Right cardiac atrium (tissue), 5 donors: ENCODE measurements around the gene DCST1. TPM values are rescaled to one million over a fixed set of nuclear protein-coding genes. Genes with fewer than 3 reads are reported as not detected.
A peak's percentile ranks its signal among the peaks of the same experiment; 100 is the strongest.

ENCODE experiments used
- ATAC-seq, 2 donors: fragments of 200-7000 bp; cut with Tn5 transposase; one replicate each; pipeline versions ENCODE4 v1.8.0 to v1.9.1; 2020; ENCODE audit warnings: moderate library complexity in 2 of 2, mild to moderate bottlenecking in 1 of 2
- DNase-seq, 3 donors: peaks; one replicate each; pipeline ENCODE4 v3.0.0-alpha.2; 2020
- H3K27ac ChIP-seq: one replicate; pipeline ENCODE4 v1.5.1; 2013; ENCODE audit warnings: mild to moderate bottlenecking, low read length, control low read depth, moderate library complexity
- H3K27me3 ChIP-seq: one replicate; pipeline ENCODE4 v1.6.1; 2013; ENCODE audit not compliant: control insufficient read depth, insufficient read depth
- H3K4me1 ChIP-seq: one replicate; pipeline ENCODE4 v1.6.1; 2013; ENCODE audit warnings: low read length; ENCODE audit not compliant: control insufficient read depth, insufficient read depth
- H3K4me3 ChIP-seq: one replicate; pipeline ENCODE4 v1.5.1; 2013; ENCODE audit warnings: low read length, control low read depth
- H3K9me3 ChIP-seq: one replicate; pipeline ENCODE4 v1.6.1; 2013; ENCODE audit warnings: low read length; ENCODE audit not compliant: control insufficient read depth
- WGBS: extraction: QIAGEN DNeasy Blood & Tissue Kit; methylation state at CpG from one replicate; pipeline ENCODE4 v1.1.7; 2013; 5-methylcytosine and 5-hydroxymethylcytosine counted together
- intact Hi-C, 4 donors: fragments of 100-400 bp; cut with DNase I; formaldehyde crosslinking; loops; one replicate each; pipeline versions ENCODE4 v1.11.0 to v1.14.0; 2022 to 2023
- polyA plus RNA-seq: library from polyadenylated mRNA; stranded (reverse); fragments of 200-250 nt; gene quantifications from one replicate; pipeline ENCODE4 v1.2.3, GENCODE V29; 2013
- total RNA-seq, 4 donors: library from RNA; stranded (reverse); fragmentation: NEBNext Ultra II Directional; extraction: Animal tissue kit (Norgen Biotek cat#: 25700); gene quantifications; one replicate each; pipeline ENCODE4 v1.2.1, GENCODE V29; 2021
- donor health status: healthy with polysubstance abuse.
- donor health status: DM: no; HTN: yes; CAD: no.
- donor health status: DM: no; HTN: no; CAD: no.
- donor health status: DM: no; HTN: yes; CAD: no; lungs with severe emphysema.
- donor health status: DM: yes; HTN: yes; CAD: no.

The DCST1 gene
- total and polyA plus RNA-seq, 5 donors, result not detected

DNA sequence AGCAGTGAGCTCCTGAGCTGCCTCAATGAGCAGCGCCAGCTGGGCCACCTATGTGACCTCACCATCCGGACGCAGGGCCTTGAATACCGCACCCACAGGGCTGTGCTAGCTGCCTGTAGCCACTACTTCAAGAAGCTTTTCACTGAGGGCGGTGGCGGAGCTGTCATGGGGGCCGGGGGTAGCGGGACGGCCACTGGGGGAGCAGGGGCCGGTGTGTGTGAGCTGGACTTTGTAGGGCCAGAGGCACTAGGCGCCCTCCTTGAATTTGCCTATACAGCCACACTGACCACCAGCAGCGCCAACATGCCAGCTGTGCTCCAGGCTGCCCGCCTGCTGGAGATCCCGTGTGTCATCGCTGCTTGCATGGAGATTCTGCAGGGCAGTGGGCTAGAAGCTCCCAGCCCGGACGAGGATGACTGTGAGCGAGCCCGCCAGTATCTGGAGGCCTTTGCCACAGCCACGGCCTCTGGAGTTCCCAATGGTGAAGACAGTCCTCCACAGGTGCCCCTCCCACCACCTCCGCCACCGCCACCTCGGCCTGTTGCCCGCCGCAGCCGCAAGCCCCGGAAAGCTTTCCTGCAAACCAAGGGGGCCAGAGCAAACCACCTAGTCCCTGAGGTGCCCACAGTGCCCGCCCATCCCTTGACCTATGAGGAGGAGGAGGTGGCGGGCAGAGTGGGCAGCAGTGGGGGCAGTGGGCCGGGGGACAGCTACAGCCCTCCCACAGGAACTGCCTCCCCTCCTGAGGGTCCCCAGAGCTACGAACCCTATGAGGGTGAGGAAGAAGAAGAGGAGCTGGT lies 18.7 kb upstream of the DCST1 start:
- WGBS, result 89% methylated on average over 31 of the region's 31 CpGs
- no peaks in the 10 kb centered on the region for H3K9me3 ChIP-seq
- ATAC-seq (no peak), DNase-seq (no peak)
- H3K27ac ChIP-seq, result no peak overlapping the region
- H3K27me3 ChIP-seq, result no peaks in the 10 kb centered on the region
- H3K4me3 ChIP-seq, result no peak overlapping the region
- intact Hi-C loops, result loop anchor here in 2 of 4 donors (5.0 to 10.0 kb wide), 2 partner anchors 50 to 53 kb away; partner anchors contain the start of gene PYGO2 (in 2 of the 2)
- peaks cover 12% of the 10 kb centered on the region for H3K4me1 ChIP-seq

GRCh38 chr1:155015527-155016230 lies 17.9 kb upstream of the DCST1 start:
- ATAC-seq (no peak), DNase-seq (peak in 1 of 3 donors; percentile 64)
- Histone ChIP-seq H3K9me3 (no peaks in the 10 kb centered on the region), H3K27me3 (no peaks in the 10 kb centered on the region), H3K27ac (no peak overlapping the region), H3K4me1 (peaks cover 12% of the 10 kb centered on the region), H3K4me3 (no peak overlapping the region)
- 89% methylated on average over 16 of the region's 16 CpGs for WGBS
- intact Hi-C loops, result loop anchor here in 2 of 4 donors (5.0 to 10.0 kb wide), 2 partner anchors 51 to 53 kb away; partner anchors contain the start of gene PYGO2 (in 2 of the 2)

GRCh38 chr1:155016231-155016831 lies 17.3 kb upstream of the DCST1 start:
- H3K27me3 ChIP-seq, result no peaks in the 10 kb centered on the region
- peak in 1 of 3 donors; percentile 66 for DNase-seq
- WGBS, result 85% methylated on average over 26 of the region's 26 CpGs
- peak overlapping the region; percentile 73 for H3K27ac ChIP-seq
- no peaks in the 10 kb centered on the region for H3K9me3 ChIP-seq
- H3K4me3 ChIP-seq, result no peak overlapping the region
- ATAC-seq, result no peak
- intact Hi-C loops, result loop anchor here in 2 of 4 donors (5.0 to 10.0 kb wide), 2 partner anchors 52 to 54 kb away; partner anchors contain the start of gene PYGO2 (in 2 of the 2)
- peaks cover 12% of the 10 kb centered on the region for H3K4me1 ChIP-seq

DNA sequence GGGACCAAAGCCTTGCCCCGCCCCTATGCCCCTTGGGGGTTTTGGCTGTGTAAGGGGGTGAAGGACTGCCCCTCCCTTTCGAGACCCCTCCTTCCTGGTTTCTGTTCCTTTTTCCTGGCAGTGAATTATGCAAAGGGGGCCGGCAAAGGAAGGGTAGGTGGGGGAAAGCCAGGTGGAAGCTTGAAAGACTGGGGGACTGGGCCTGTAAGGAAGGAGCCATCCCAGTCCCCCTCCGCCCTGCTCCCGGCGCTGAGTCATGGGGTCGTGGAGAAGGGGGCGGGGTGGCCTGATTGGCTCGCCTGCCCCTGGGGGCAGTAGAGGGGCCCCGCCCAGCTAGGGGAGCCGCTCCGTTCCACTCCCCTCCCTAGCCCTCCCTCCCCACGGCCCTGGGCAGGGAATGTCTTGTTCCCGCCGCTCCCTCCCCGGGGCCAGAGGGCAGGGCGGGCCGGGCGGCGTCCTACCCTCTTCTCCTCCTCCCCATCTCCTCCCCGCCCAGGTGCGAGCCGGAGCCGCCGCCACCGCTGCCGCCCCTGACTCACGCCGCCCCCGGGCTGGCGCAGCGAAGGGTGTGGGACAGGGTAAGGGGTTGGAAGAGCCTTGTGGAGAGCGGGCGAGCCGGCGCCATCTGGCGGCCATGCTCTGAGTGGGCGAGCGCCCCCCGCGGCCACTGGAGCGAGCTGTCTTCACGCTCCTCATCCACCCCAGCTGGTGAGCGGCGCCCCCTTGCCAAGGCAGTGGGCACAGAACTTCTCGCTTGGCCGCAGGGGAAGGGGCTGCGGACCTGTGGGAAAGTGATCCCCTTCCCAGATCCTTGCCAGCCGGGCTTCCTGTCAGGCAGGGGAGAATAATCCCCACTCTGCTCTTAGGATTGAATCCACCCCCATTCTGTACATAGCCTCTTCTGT lies 16.3 kb upstream of the DCST1 start:
- Histone ChIP-seq H3K27ac (peak overlapping the region; percentile 73), H3K9me3 (no peaks in the 10 kb centered on the region), H3K27me3 (no peaks in the 10 kb centered on the region), H3K4me3 (peak overlapping the region; percentile 36), H3K4me1 (peaks cover 5% of the 10 kb centered on the region)
- intact Hi-C loops, result loop anchor here in 2 of 4 donors (5.0 to 10.0 kb wide), 2 partner anchors 52 to 55 kb away; partner anchors contain the start of gene PYGO2 (in 2 of the 2)
- ATAC-seq (peak; percentile 92), DNase-seq (peak; percentile 94 to 96 (median 95))
- WGBS, result 5% methylated on average over 49 of the region's 49 CpGs

DNA sequence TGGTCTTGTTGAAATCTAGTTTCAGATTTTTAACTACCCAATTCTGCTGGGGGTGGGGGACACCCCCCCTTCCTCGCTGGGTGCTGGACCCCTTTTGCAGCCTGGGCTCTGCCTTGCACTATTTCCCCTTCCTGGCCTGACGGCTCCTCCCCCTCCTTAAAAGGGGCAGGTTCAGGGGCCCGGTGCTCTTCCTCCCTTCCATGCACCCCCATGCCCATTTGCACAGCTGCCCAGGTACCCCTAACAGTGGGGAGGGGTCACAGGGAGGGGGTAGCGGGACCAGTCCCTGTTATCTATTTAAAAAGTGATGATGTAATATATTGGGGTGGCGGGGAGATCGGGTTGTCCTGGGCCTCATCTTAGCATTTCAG lies 15.7 kb upstream of the DCST1 start:
- WGBS, result 55% methylated on average over 6 of the region's 6 CpGs
- no peaks in the 10 kb centered on the region for H3K27me3 ChIP-seq
- H3K4me3 ChIP-seq, result no peak overlapping the region
- intact Hi-C loops, result loop anchor here in 2 of 4 donors (5.0 to 10.0 kb wide), 2 partner anchors 53 to 56 kb away; partner anchors contain the start of gene PYGO2 (in 2 of the 2)
- no peaks in the 10 kb centered on the region for H3K9me3 ChIP-seq
- H3K27ac ChIP-seq, result peak overlapping the region; percentile 73
- ATAC-seq (peak; percentile 1 to 2), DNase-seq (peak in 1 of 3 donors; percentile 57)
- peaks cover 5% of the 10 kb centered on the region for H3K4me1 ChIP-seq

DNA sequence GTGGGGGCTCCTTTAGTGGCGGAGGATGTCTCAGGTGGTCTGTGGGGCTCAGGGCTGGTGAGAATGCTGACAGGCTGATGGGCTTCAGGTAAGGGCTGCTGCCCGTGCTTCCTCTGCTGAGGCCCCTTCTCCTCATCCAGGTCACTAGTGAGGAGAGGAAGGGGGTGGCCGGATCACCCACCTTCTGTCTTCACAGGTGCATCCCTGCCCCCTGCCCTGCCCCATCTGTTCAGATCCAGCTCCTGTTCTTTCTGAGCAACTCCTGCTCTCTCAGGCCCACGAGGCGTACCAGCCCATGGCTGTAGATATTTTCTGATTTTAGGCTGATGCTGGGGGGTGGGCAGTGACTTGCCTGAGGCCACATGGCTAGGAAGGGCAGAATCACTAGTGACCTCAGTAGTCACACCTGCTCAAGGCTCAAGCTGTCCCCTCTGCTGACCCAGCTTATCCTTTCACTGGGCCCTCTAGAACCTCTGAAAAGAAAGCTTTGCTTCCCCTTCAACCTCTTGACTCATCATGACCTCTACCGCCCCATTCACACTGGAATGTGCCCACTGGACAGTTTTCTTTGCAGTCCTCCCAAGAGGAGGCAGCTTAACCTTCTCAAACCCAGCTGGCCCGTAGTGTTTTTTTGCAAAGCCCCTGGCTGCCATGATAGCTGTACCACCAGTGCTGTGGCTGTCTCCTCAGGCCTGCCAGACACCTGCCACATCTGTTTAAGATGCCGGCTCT lies 14.8 kb upstream of the DCST1 start:
- peak in 1 of 3 donors; percentile 52 for DNase-seq
- intact Hi-C loops, result loop anchor here in 2 of 4 donors (5.0 to 10.0 kb wide), 2 partner anchors 54 to 56 kb away; partner anchors contain the start of gene PYGO2 (in 2 of the 2)

GRCh38 chr1:155019377-155020245 lies 14.0 kb upstream of the DCST1 start:
- WGBS, result 79% methylated on average over 11 of the region's 11 CpGs
- ATAC-seq (no peak), DNase-seq (no peak)
- no peaks in the 10 kb centered on the region for H3K9me3 ChIP-seq
- no peak overlapping the region for H3K4me3 ChIP-seq
- no peak overlapping the region for H3K27ac ChIP-seq
- H3K27me3 ChIP-seq, result no peaks in the 10 kb centered on the region
- peaks cover 3% of the 10 kb centered on the region for H3K4me1 ChIP-seq
- intact Hi-C loops, result loop anchor here in 2 of 4 donors (5.0 to 10.0 kb wide), 2 partner anchors 55 to 57 kb away; partner anchors contain the start of gene PYGO2 (in 2 of the 2)

More for the DNA sequence above, 14.8 kb upstream of the DCST1 start:
- H3K27me3 ChIP-seq, result no peaks in the 10 kb centered on the region
- 89% methylated on average over 8 of the region's 8 CpGs for WGBS
- H3K4me1 ChIP-seq, result peaks cover 4% of the 10 kb centered on the region
- H3K4me3 ChIP-seq, result no peak overlapping the region
- no peak for ATAC-seq
- no peaks in the 10 kb centered on the region for H3K9me3 ChIP-seq
- no peak overlapping the region for H3K27ac ChIP-seq

- Histone ChIP-seq H3K9me3 (no peaks in the 10 kb centered on the region), H3K4me1 (peaks cover 3% of the 10 kb centered on the region), H3K27me3 (no peaks in the 10 kb centered on the region), H3K27ac (no peak overlapping the region), H3K4me3 (no peak overlapping the region)
- DNase-seq (no peak), ATAC-seq (no peak)
- intact Hi-C loops, result no loop called here
- WGBS, result 81% methylated on average over 8 of the region's 8 CpGs
Observed at GRCh38 chr1:155022136-155022926, 11.3 kb upstream of the DCST1 start.
